K562 (cell line): ENCODE measurements around the gene TLR5. TPM values are rescaled to one million over a fixed set of nuclear protein-coding genes. Genes with fewer than 3 reads are reported as not detected.

Source experiments
- BHLHE40 ChIP-seq: IDR thresholded peaks from 2 replicates; pipeline ENCODE4 v1.6.1; 2011; ENCODE audit warnings: low read length, improper control_type of control experiment
- CBX1 ChIP-seq: sonication (generic); IDR thresholded peaks from 2 replicates; pipeline ENCODE4 v1.6.1; 2016; ENCODE audit warnings: antibody characterized with exemption, low read depth, mild to moderate bottlenecking
- CBX8 ChIP-seq: fragments of 200-600 bp; sonication (generic); IDR thresholded peaks from 2 replicates; pipeline ENCODE4 v1.6.1; 2012; ENCODE audit warnings: borderline replicate concordance, mixed run types, low read depth, mild to moderate bottlenecking, moderate library complexity, mixed read lengths, low read length, control low read depth, inconsistent platforms; ENCODE audit not compliant: poor library complexity, severe bottlenecking; ENCODE audit errors: extremely low read depth
- CHD7 ChIP-seq: fragments of 200-600 bp; sonication (generic); IDR thresholded peaks from one replicate; pipeline ENCODE4 v1.6.1; 2012; ENCODE audit warnings: mild to moderate bottlenecking, low read depth, low read length, inconsistent platforms
- CREM ChIP-seq: IDR thresholded peaks from 2 replicates; pipeline ENCODE4 v1.6.1; 2014; ENCODE audit warnings: antibody characterized with exemption, low read depth
- E2F6 ChIP-seq, 2 experiments: IDR thresholded peaks; 2 replicates each; pipeline ENCODE4 v1.6.1; 2011; ENCODE audit warnings: borderline replicate concordance in 1 of 2, control low read depth in 1 of 2, low read depth in 1 of 2, low read length in 1 of 2, mild to moderate bottlenecking in 1 of 2, mixed read lengths in 1 of 2, moderate library complexity in 1 of 2; ENCODE audit not compliant: insufficient read depth in 1 of 2, insufficient read length in 1 of 2, poor library complexity in 1 of 2, severe bottlenecking in 1 of 2; ENCODE audit errors: extremely low read depth in 1 of 2
- KLF16 ChIP-seq: IDR thresholded peaks from 2 replicates; pipeline ENCODE4 v1.6.1; 2016; ENCODE audit warnings: antibody characterized with exemption
- NEUROD1 ChIP-seq: fragments of 150-350 bp; IDR thresholded peaks from 2 replicates; pipeline ENCODE4 v1.6.1; 2014; ENCODE audit warnings: borderline replicate concordance, low read length, low read depth; ENCODE audit not compliant: partially characterized antibody
- RNF2 ChIP-seq: sonication (generic); IDR thresholded peaks from 2 replicates; pipeline ENCODE4 v1.6.1; 2016
- TFAP4 ChIP-seq: sonication (generic); formaldehyde crosslinking; IDR thresholded peaks from 2 replicates; pipeline ENCODE4 v1.8.0; 2022; ENCODE audit warnings: missing genetic modification reagents, mild to moderate bottlenecking, moderate library complexity, borderline replicate concordance
- ZNF696 ChIP-seq: fragments of 250-450 bp; sonication (Bioruptor Pico); conservative IDR thresholded peaks from 2 replicates; pipeline ENCODE4 v1.4.0; 2020; ENCODE audit warnings: mild to moderate bottlenecking, moderate library complexity
- polyA plus RNA-seq, 8 experiments: library from polyadenylated mRNA; depleted of rRNA in 4 of 8; stranded (reverse) in 5 of 8; unstranded in 3 of 8; fragments of >200 nt; fragmentation: Nextera tagmentation in 2 of 8; fragmentation: Illumina TruSeq in 1 of 8; extraction: Ambion mirVana in 2 of 8; extraction: Trizol in 1 of 8; gene quantifications; 2 replicates each; pipeline versions ENCODE4 v1.2.1 to v1.2.3, GENCODE V29; 2011 to 2014; ENCODE audit warnings: inconsistent platforms in 1 of 8, missing spikeins in 1 of 8
- total RNA-seq, 7 experiments: library from RNA; depleted of rRNA in 6 of 7; stranded (reverse); fragments of >200 nt in 6 of 7; fragmentation: Illumina TruSeq in 2 of 7; extraction: Trizol in 2 of 7; gene quantifications; 2 replicates each; pipeline versions ENCODE4 v1.2.1 to v1.2.3, GENCODE V29; 2011 to 2021; ENCODE audit warnings: low replicate concordance in 1 of 7

The TLR5 gene
- total and polyA plus RNA-seq, 9 of the 15 experiments (the other 6 are each of a cell fraction or from before 2014, with no cell fraction given), result 0.93 to 7.4 (median 1.9) TPM

- TF ChIP-seq CHD7, result no peak
- peak; percentile 35; the same call in 1 of the 2 replicates for TF ChIP-seq CBX1
- TF ChIP-seq RNF2, result no peak
- peak; percentile 18; the same call in 1 of the 2 replicates for TF ChIP-seq BHLHE40
- TF ChIP-seq TFAP4 (CRISPR knock-in tag), result peak; percentile 55; the same call in 1 of the 2 replicates
- peak; percentile 69 for TF ChIP-seq CREM
- TF ChIP-seq CBX8, result no peak
- TF ChIP-seq KLF16, result 0 out of 2 replicates have a peak, but pooled peaks have one; percentile 43
- peak in 1 of 2 experiments; percentile 44 for TF ChIP-seq E2F6 (IDR thresholded peaks at IDR 0.05; ENCODE audit: borderline replicate concordance in 1 of 2, extremely low read depth in 1 of 2, insufficient read depth in 1 of 2, insufficient read length in 1 of 2, low read depth in 1 of 2, low read length in 1 of 2, poor library complexity in 1 of 2, severe bottlenecking in 1 of 2)
- TF ChIP-seq ZNF696 (CRISPR knock-in tag), result no peak
- TF ChIP-seq NEUROD1, result no peak
Measured at GRCh38 chr1:223129229-223129901, 13.7 kb downstream of the TLR5 start (continued).
